HG03521 (cell line): ENCODE results near the gene BUD13.
"Not testable (repeated sequence)": the region's sequence is repeated elsewhere in the genome, so short reads cannot be mapped to it uniquely, and the experiment has no call there.

Experiments
- ATAC-seq: cut with Tn5 transposase; IDR thresholded peaks from one replicate; pipeline ENCODE4 v1.9.1; 2021; ENCODE audit warnings: mild to moderate bottlenecking, moderate library complexity; ENCODE audit not compliant: unreplicated experiment

BUD13 gene

GRCh38 chr11:116772443-116773202 lies at the start of gene BUD13:
Gene BUD13 (minus strand): TSS chr11:116772987. CDS start chr11:116772964, 23 bp downstream.
- peak; percentile 87 for ATAC-seq

- no peak for ATAC-seq
Observed at GRCh38 chr11:116822575-116822974, 49.8 kb upstream of the BUD13 start.

- no peak for ATAC-seq
Observed at GRCh38 chr11:116821050-116821918, 48.5 kb upstream of the BUD13 start.

- no peak for ATAC-seq
Observed at GRCh38 chr11:116819049-116819448, 46.3 kb upstream of the BUD13 start.

GRCh38 chr11:116814502-116814901 lies 41.7 kb upstream of the BUD13 start:
- ATAC-seq, result no peak

- ATAC-seq, result no peak
Observed at GRCh38 chr11:116813781-116814471, 41.1 kb upstream of the BUD13 start.

GRCh38 chr11:116813170-116813569 lies 40.4 kb upstream of the BUD13 start:
- ATAC-seq, result no peak

GRCh38 chr11:116812109-116812508 lies 39.3 kb upstream of the BUD13 start:
- no peak for ATAC-seq

GRCh38 chr11:116811194-116811593 lies 38.4 kb upstream of the BUD13 start:
- ATAC-seq, result no peak

GRCh38 chr11:116808262-116809175 lies 35.7 kb upstream of the BUD13 start:
- no peak for ATAC-seq

GRCh38 chr11:116807601-116808261 lies 34.9 kb upstream of the BUD13 start:
- ATAC-seq, result no peak

- no peak for ATAC-seq
Observed at GRCh38 chr11:116804001-116804400, 31.2 kb upstream of the BUD13 start.

- ATAC-seq, result not testable (repeated sequence)
Observed at GRCh38 chr11:116801662-116802061, 28.9 kb upstream of the BUD13 start.

GRCh38 chr11:116800610-116801009 lies 27.8 kb upstream of the BUD13 start:
- ATAC-seq, result no peak

- no peak for ATAC-seq
Observed at GRCh38 chr11:116798368-116798767, 25.6 kb upstream of the BUD13 start.

- no peak for ATAC-seq
Observed at GRCh38 chr11:116797816-116798215, 25.0 kb upstream of the BUD13 start.

GRCh38 chr11:116796548-116796947 lies 23.8 kb upstream of the BUD13 start:
- no peak for ATAC-seq

- no peak for ATAC-seq
Observed at GRCh38 chr11:116794851-116795250, 22.1 kb upstream of the BUD13 start.

GRCh38 chr11:116793772-116794097 lies 20.9 kb upstream of the BUD13 start:
- ATAC-seq, result no peak
